ENCODE measurements around the gene PUS7L. TPM values are rescaled to one million over a fixed set of nuclear protein-coding genes. Genes with fewer than 3 reads are reported as not detected.

The PUS7L gene
- polyA plus RNA-seq, 1 of the 3 experiments (the other 2 are of a cell fraction) = 1.8 TPM

DNA sequence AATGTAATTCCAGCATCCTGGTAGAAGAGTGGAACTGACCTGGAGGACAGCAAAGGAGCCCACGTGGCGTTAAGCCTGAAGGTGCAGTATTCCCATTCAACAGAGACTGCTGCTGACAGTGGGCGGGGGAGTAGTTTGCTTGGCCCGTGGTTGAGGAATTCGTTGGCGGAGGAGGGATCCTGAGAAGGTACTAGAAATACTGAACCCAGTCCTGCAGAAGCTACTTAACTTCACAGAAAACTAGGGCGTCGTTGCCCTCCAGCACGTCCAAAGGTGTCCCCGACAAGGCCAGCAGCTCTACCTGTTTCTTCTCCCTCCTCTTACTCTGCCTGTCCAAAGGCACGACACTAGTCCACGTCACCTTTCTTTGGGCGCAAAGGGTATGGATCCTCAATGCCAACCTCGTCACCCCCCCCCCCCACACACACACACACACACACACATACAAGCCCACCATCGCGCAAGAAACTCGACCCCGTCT lies 303 bp downstream of the PUS7L start:
- Histone ChIP-seq H3K36me3 (replicated peaks in 1 of 2; ENCODE audit: control insufficient read depth in 1 of 2, insufficient read depth in 2 of 2, low read length in 1 of 2) (peaks cover 7 to 26% of the 10 kb centered on the region in 2 experiments), H3K4me3 (ENCODE audit: low read depth in 2 of 2, low read length in 1 of 2) (peak overlapping the region; percentile 88 to 89), H3K27me3 (ENCODE audit: insufficient read depth) (no peaks in the 10 kb centered on the region), H3K27ac (ENCODE audit: low read depth in 2 of 2, low read length in 1 of 2) (peak overlapping the region in 1 of 2 experiments; percentile 28; a peak in 2 of 4 replicates), H3K9me3 (no peaks in the 10 kb centered on the region), H3K9me2 (no peaks in the 10 kb centered on the region), H3K4me2 (peak overlapping the region; percentile 79), H3K79me2 (ENCODE audit: insufficient read depth) (peaks cover 21% of the 10 kb centered on the region), H3K4me1 (ENCODE audit: control insufficient read depth in 1 of 2, insufficient read depth in 2 of 2, low read depth in 1 of 2, low read length in 1 of 2) (peaks cover 6 to 10% of the 10 kb centered on the region in 2 experiments; a peak in 3 of 4 replicates), H3K9ac (peak overlapping the region; percentile 45; the same call in 1 of the 2 replicates), H2AFZ (ENCODE audit: low read depth) (peak overlapping the region; percentile 82), H4K20me1 (ENCODE audit: insufficient read depth) (no peaks in the 10 kb centered on the region), H3F3A (replicated peaks; ENCODE audit: insufficient read depth) (no peaks in the 10 kb centered on the region)
- TF ChIP-seq SIN3A (IDR thresholded peaks at IDR 0.05; ENCODE audit: borderline replicate concordance, low read depth, low read length) = peak; percentile 76
- peak; percentile 80 for TF ChIP-seq MXI1 (IDR thresholded peaks at IDR 0.05; ENCODE audit: low read depth, low read length)
- TF ChIP-seq RXRA (IDR thresholded peaks at IDR 0.05; ENCODE audit: borderline replicate concordance, low read depth) = no peak
- TF ChIP-seq USF2 (IDR thresholded peaks at IDR 0.05; ENCODE audit: borderline replicate concordance, low read depth, low read length) = no peak
- TF ChIP-seq, protein P1, sequence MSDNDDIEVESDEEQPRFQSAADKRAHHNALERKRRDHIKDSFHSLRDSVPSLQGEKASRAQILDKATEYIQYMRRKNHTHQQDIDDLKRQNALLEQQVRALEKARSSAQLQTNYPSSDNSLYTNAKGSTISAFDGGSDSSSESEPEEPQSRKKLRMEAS (IDR thresholded peaks at IDR 0.05; ENCODE audit: low read depth) = peak; percentile 70; the same call in 1 of the 2 replicates
- TF ChIP-seq EP300 (IDR thresholded peaks at IDR 0.05; ENCODE audit: borderline replicate concordance in 1 of 2, low read depth in 1 of 2, low read length in 1 of 2) = no peak
- TF ChIP-seq REST (IDR thresholded peaks at IDR 0.05; ENCODE audit: low read depth, low read length) = no peak
- no peak for TF ChIP-seq ELF1 (IDR thresholded peaks at IDR 0.05)
- TF ChIP-seq GATA2 (CRISPR knock-in tag; IDR thresholded peaks at IDR 0.05) = no peak
- TF ChIP-seq, protein P2, sequence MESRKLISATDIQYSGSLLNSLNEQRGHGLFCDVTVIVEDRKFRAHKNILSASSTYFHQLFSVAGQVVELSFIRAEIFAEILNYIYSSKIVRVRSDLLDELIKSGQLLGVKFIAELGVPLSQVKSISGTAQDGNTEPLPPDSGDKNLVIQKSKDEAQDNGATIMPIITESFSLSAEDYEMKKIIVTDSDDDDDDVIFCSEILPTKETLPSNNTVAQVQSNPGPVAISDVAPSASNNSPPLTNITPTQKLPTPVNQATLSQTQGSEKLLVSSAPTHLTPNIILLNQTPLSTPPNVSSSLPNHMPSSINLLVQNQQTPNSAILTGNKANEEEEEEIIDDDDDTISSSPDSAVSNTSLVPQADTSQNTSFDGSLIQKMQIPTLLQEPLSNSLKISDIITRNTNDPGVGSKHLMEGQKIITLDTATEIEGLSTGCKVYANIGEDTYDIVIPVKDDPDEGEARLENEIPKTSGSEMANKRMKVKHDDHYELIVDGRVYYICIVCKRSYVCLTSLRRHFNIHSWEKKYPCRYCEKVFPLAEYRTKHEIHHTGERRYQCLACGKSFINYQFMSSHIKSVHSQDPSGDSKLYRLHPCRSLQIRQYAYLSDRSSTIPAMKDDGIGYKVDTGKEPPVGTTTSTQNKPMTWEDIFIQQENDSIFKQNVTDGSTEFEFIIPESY (IDR thresholded peaks at IDR 0.05; ENCODE audit: borderline replicate concordance, low read depth) = no peak
- ChIA-PET CTCF (interaction anchor here (1.2 to 3.9 kb wide), 5 partner anchors 19 to 314 kb away, joined by 3 to 34 read pairs (median 4); no protein-coding TSS in a partner anchor), POLR2A (no interaction called here)
- peak; percentile 47 for DNase-seq
- WGBS (ENCODE audit: low lambda C conversion rate) = 1% methylated on average over 15 of the region's 18 CpGs
